GM20431 (cell line): ENCODE data around the gene ARMH3.
"Not testable (repeated sequence)": the region's sequence is repeated elsewhere in the genome, so short reads cannot be mapped to it uniquely, and the experiment has no call there.

ENCODE experiments used
- in situ Hi-C: fragments of 300-500 bp; cut with MseI, MboI; formaldehyde crosslinking; loops from one replicate; pipeline ENCODE4 v1.15.0; 2020; ENCODE audit warnings: low sequenced_read_pairs; ENCODE audit not compliant: unreplicated experiment

Gene ARMH3

GRCh38 chr10:102054881-102055646 is 909 bp downstream of the ARMH3 start:
- in situ Hi-C loops: not testable (repeated sequence)

GRCh38 chr10:102046095-102046494 is 9.9 kb downstream of the ARMH3 start:
- in situ Hi-C loops: no loop called here

GRCh38 chr10:102045292-102045691 is 10.7 kb downstream of the ARMH3 start:
- in situ Hi-C loops: no loop called here

GRCh38 chr10:102040305-102041050 is 15.5 kb downstream of the ARMH3 start:
- in situ Hi-C loops: no loop called here

- in situ Hi-C loops: no loop called here
These were observed 17.6 kb downstream of the ARMH3 start for GRCh38 chr10:102038410-102038809.

- in situ Hi-C loops: not testable (repeated sequence)
These were observed 20.2 kb downstream of the ARMH3 start for GRCh38 chr10:102035807-102036206.

- in situ Hi-C loops: no loop called here
These were observed 22.2 kb downstream of the ARMH3 start for GRCh38 chr10:102033787-102034186.

- in situ Hi-C loops: no loop called here
These were observed 28.7 kb downstream of the ARMH3 start for GRCh38 chr10:102027261-102027660.

- in situ Hi-C loops: no loop called here
These were observed 31.2 kb downstream of the ARMH3 start for GRCh38 chr10:102024799-102025198.

GRCh38 chr10:102020938-102021337 is 35.0 kb downstream of the ARMH3 start:
- in situ Hi-C loops: no loop called here

- in situ Hi-C loops: loop anchor here (10.0 kb wide), 2 partner anchors 122 to 182 kb away; no protein-coding TSS in a partner anchor
These were observed 38.7 kb downstream of the ARMH3 start for GRCh38 chr10:102017295-102017694.

GRCh38 chr10:102016416-102016815 is 39.6 kb downstream of the ARMH3 start:
- in situ Hi-C loops: loop anchor here (10.0 kb wide), 2 partner anchors 122 to 182 kb away; no protein-coding TSS in a partner anchor

- in situ Hi-C loops: loop anchor here (10.0 kb wide), 2 partner anchors 116 to 176 kb away; no protein-coding TSS in a partner anchor
These were observed 45.0 kb downstream of the ARMH3 start for GRCh38 chr10:102010961-102011360.

GRCh38 chr10:102009801-102010425 is 46.1 kb downstream of the ARMH3 start:
- in situ Hi-C loops: loop anchor here (10.0 kb wide), 2 partner anchors 115 to 175 kb away; no protein-coding TSS in a partner anchor

GRCh38 chr10:102007796-102008195 is 48.2 kb downstream of the ARMH3 start:
- in situ Hi-C loops: no loop called here

GRCh38 chr10:102007031-102007430 is 48.9 kb downstream of the ARMH3 start:
- in situ Hi-C loops: not testable (repeated sequence)

- in situ Hi-C loops: no loop called here
These were observed 51.6 kb downstream of the ARMH3 start for GRCh38 chr10:102004376-102004775.

GRCh38 chr10:102003541-102003940 is 52.4 kb downstream of the ARMH3 start:
- in situ Hi-C loops: no loop called here

- in situ Hi-C loops: no loop called here
These were observed 54.4 kb downstream of the ARMH3 start for GRCh38 chr10:102001435-102002068.

- in situ Hi-C loops: no loop called here
These were observed 58.2 kb downstream of the ARMH3 start for GRCh38 chr10:101997803-101998202.
